HFFc6 (cell line): Measurements from ENCODE around the gene STK40. TPM values are rescaled to one million over a fixed set of nuclear protein-coding genes. Genes with fewer than 3 reads are reported as not detected.
A peak's percentile ranks its signal among the peaks of the same experiment; 100 is the strongest.

Source experiments
- DNase-seq: peaks from one replicate; pipeline ENCODE4 v3.0.0-alpha.2; 2018
- H3K27ac Mint-ChIP-seq: 2 replicates; pipeline ENCODE4 v1.8.0; 2020; ENCODE audit warnings: mild to moderate bottlenecking, mixed read lengths
- H3K27me3 Mint-ChIP-seq: 2 replicates; pipeline ENCODE4 v1.8.0; 2021; ENCODE audit warnings: mild to moderate bottlenecking, moderate library complexity, mixed read lengths; ENCODE audit not compliant: insufficient read depth
- H3K36me3 Mint-ChIP-seq: 2 replicates; pipeline ENCODE4 v1.8.0; 2021; ENCODE audit warnings: low read depth, mixed read lengths
- H3K4me1 Mint-ChIP-seq: 2 replicates; pipeline ENCODE4 v1.8.0; 2020; ENCODE audit warnings: low read depth, mixed read lengths
- H3K4me3 Mint-ChIP-seq: 2 replicates; pipeline ENCODE4 v1.8.0; 2020; ENCODE audit warnings: mild to moderate bottlenecking, moderate library complexity, mixed read lengths
- H3K9me3 Mint-ChIP-seq: 2 replicates; pipeline ENCODE4 v1.8.0; 2020; ENCODE audit warnings: mild to moderate bottlenecking, mixed read lengths
- CTCF ChIP-seq: fragments of 200-600 bp; sonication (generic); IDR thresholded peaks from 2 replicates; pipeline ENCODE4 v1.5.0; 2021; ENCODE audit warnings: antibody characterized with exemption, mild to moderate bottlenecking
- total RNA-seq, 6 experiments: library from RNA; stranded (reverse); fragmentation: NEBNext Ultra II Directional; extraction: Animal tissue kit (Norgen Biotek cat#: 25700); gene quantifications; 2 replicates in 1 of 6; 3 replicates in 5 of 6; pipeline ENCODE4 v1.2.3, GENCODE V29; 2021

The STK40 gene
- total RNA-seq, 6 experiments from 2014 or later: 24.1 to 26.5 (median 25.1) TPM

GRCh38 chr1:36420836-36421317 lies 35.2 kb upstream of the STK40 start:
- Mint-ChIP-seq H3K4me1 (peaks cover 18% of the 10 kb centered on the region), H3K27me3 (peaks cover 4% of the 10 kb centered on the region; the same call in 1 of the 2 replicates), H3K9me3 (no peaks in the 10 kb centered on the region), H3K4me3 (peak overlapping the region; percentile 5; the same call in 1 of the 2 replicates), H3K27ac (peak overlapping the region; percentile 84), H3K36me3 (no peaks in the 10 kb centered on the region)
- peak; percentile 97 for TF ChIP-seq CTCF
- peak; percentile 77 for DNase-seq

- Mint-ChIP-seq H3K36me3 (no peaks in the 10 kb centered on the region), H3K4me3 (peak overlapping the region; percentile 5; the same call in 1 of the 2 replicates), H3K4me1 (peaks cover 15% of the 10 kb centered on the region), H3K9me3 (no peaks in the 10 kb centered on the region), H3K27me3 (peaks cover 4% of the 10 kb centered on the region; the same call in 1 of the 2 replicates), H3K27ac (peak overlapping the region; percentile 84)
- TF ChIP-seq CTCF: no peak
- no peak for DNase-seq
Measured at GRCh38 chr1:36420409-36420808, 34.7 kb upstream of the STK40 start.

GRCh38 chr1:36419569-36419968 lies 33.8 kb upstream of the STK40 start:
- DNase-seq: no peak
- Mint-ChIP-seq H3K4me3 (no peak overlapping the region), H3K9me3 (no peaks in the 10 kb centered on the region), H3K4me1 (peaks cover 15% of the 10 kb centered on the region), H3K27me3 (peaks cover 4% of the 10 kb centered on the region; the same call in 1 of the 2 replicates), H3K36me3 (no peaks in the 10 kb centered on the region), H3K27ac (no peak overlapping the region)
- no peak for TF ChIP-seq CTCF

GRCh38 chr1:36419140-36419539 lies 33.4 kb upstream of the STK40 start:
- Mint-ChIP-seq H3K36me3 (no peaks in the 10 kb centered on the region), H3K4me1 (peaks cover 15% of the 10 kb centered on the region), H3K27me3 (peaks cover 4% of the 10 kb centered on the region; the same call in 1 of the 2 replicates), H3K9me3 (no peaks in the 10 kb centered on the region), H3K27ac (no peak overlapping the region), H3K4me3 (no peak overlapping the region)
- no peak for TF ChIP-seq CTCF
- DNase-seq: no peak

- Mint-ChIP-seq H3K4me3 (no peak overlapping the region), H3K4me1 (peaks cover 15% of the 10 kb centered on the region), H3K9me3 (no peaks in the 10 kb centered on the region), H3K27ac (no peak overlapping the region), H3K27me3 (peaks cover 4% of the 10 kb centered on the region; the same call in 1 of the 2 replicates), H3K36me3 (no peaks in the 10 kb centered on the region)
- DNase-seq: no peak
- TF ChIP-seq CTCF: no peak
Measured at GRCh38 chr1:36417931-36418330, 32.2 kb upstream of the STK40 start.
